Measurements from ENCODE around the gene MYL10.

MYL10 gene

DNA sequence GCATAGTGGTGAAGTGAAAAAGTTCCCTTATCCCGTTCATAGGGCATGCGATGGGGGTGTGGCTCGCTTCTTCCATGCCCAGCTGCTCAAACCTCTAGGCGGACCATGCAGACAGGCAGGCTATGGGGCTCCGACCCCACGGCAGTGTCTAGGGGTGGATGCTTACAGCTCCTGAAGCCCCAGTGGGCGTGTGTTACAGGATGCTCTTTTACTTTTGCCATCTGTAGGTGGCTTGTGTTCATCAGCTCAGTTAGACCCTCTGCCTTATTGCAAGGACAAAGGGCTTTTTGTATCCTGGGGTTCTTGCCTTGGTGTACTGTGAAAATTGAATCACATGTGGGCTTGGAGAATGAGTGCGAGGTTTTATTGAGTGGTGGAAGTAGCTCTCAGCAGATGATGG is at the start of gene MYL10:
Gene MYL10 (minus strand): TSS at position 126 of the 400 bp plus-strand sequence. CDS start 178 bp downstream, outside the sequence.
- DNase-seq (ENCODE audit: extremely low read depth in 1 of 2, low read depth in 1 of 2): no peak

- no peak for DNase-seq (ENCODE audit: extremely low read depth in 1 of 2, low read depth in 1 of 2)
Measured at GRCh38 chr7:101678658-101679057, 49.6 kb upstream of the MYL10 start.

- no peak for DNase-seq (ENCODE audit: extremely low read depth in 1 of 2, low read depth in 1 of 2)
Measured at GRCh38 chr7:101677797-101678479, 48.8 kb upstream of the MYL10 start.

DNA sequence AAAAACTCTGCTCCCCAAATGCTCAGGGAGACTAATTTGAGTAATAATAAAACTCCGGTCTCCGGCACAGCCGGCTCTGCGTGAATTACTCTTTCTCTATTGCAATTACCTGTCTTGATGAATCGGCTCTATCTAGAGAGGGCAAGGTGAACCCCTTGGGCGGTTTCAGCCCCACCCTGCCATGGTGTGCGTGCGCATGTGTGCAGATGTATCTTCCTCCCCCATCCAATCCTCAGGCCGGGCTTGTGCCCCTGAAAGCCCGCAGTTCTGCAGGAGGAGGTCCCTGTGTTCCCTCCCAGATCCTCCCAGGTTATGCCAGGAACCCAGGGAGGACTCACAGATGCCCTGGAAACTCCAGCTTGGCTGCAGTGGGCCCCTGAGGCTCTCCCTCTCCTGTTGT is 48.3 kb upstream of the MYL10 start:
- DNase-seq (ENCODE audit: extremely low read depth in 1 of 2, low read depth in 1 of 2): no peak

- no peak for DNase-seq (ENCODE audit: extremely low read depth in 1 of 2, low read depth in 1 of 2)
Measured at GRCh38 chr7:101676956-101677355, 47.9 kb upstream of the MYL10 start.

GRCh38 chr7:101676062-101676598 is 47.0 kb upstream of the MYL10 start:
- DNase-seq (ENCODE audit: extremely low read depth in 1 of 2, low read depth in 1 of 2): no peak

DNA sequence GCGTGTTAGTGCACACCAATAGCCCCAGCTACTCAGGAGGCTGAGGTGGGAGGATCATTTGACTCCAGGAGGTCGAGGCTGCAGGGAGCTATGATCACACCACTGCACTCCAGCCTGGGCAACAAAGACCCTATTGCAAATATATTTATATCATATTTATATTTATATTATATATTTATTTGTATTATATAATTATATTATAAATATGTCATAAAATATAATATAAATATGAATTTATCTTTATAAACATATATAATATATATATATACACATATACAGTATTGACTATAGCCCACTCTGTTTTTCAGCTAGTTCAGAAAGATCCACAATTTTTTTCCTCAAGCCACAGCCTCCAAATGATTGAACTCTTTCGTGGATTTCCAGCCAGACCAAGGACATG is 45.3 kb upstream of the MYL10 start:
- no peak for DNase-seq (ENCODE audit: extremely low read depth in 1 of 2, low read depth in 1 of 2)

- DNase-seq (ENCODE audit: extremely low read depth in 1 of 2, low read depth in 1 of 2): no peak
Measured at GRCh38 chr7:101673951-101674350, 44.9 kb upstream of the MYL10 start.

DNA sequence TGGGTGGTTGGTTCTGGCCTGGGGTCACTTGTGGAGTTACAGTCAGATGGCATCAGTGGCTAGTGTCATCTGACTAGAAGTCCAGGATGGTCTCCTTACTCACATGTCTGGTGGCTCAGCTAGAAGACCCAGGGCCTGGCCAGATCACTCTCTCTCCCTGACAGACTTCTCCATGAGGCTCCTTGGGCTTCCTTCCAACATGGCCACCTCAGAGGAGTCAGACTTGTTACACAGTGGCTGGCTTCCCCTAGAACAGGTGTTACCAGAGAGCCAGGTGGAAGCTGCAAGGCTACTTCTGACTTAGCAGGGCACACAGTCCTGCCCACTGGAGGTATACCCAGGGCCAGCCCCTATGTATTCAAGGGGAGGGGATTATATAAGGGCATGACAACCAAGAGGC is 44.2 kb upstream of the MYL10 start:
- DNase-seq (ENCODE audit: extremely low read depth in 1 of 2, low read depth in 1 of 2): no peak

DNA sequence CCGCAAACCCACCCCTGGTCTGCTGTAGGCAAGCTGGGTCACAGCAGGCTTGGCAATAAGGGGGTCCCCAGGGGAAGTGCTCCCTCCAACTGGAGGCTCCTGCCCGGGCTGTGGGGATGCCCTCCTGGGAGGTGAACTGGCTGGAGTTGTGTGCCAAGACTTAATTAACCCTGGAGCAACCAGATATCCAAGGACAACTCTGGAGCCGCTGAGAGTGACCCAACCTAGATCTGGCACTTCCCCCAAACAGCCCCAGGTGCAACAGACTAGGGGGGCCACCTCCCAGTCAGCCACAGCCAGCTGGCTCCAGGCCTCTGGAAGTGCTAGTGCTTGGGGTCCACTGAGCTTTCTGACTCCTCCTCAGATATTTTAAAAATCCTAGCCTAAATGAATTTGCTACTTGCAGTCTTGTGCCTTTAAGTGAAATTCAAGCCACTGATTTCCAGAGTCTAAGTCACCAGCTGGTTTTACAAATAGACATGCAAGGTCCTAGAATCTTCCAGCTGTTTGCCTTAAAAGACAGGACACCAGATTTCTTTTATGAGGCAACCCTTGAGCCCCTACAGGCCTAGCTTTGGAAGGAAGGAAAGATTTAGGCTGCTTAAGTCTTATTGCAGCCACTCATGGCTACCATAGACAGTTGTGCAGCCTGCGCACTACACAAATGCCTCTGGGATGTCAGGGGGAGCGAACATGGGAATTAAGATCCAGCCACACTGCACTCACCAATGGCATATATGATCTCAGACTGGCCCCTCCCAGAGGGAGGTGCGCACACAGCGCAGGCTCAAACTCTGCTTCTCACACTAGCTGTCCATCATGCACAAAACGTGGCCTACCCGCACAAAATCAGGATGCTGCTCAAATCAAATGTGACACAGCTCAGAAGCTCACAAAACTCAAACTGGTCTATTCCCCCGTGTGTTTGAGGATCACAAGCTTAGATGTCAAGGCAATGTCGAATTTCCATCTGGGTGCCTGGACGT is 42.6 kb upstream of the MYL10 start:
- DNase-seq (ENCODE audit: extremely low read depth in 1 of 2, low read depth in 1 of 2): no peak

DNA sequence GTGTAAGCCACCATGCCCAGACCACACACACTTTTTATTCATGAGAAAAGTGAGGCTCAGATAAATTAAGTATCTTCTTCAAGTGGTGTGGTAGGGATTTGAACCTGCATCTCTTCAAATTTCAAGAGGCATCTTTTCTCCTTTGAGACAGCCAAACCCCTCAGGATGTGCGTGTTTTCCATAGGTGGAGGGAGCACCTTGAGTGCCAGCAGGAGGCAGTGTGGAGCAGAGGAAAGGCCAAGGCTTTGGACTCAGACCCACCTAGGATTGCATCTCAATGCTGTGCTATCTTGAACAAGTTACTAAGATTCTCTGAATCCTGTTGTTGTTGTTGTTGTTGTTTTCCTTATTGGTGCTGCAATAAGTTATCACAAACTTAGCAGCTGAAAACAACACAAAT is 40.2 kb upstream of the MYL10 start:
- no peak for DNase-seq (ENCODE audit: extremely low read depth in 1 of 2, low read depth in 1 of 2)

DNA sequence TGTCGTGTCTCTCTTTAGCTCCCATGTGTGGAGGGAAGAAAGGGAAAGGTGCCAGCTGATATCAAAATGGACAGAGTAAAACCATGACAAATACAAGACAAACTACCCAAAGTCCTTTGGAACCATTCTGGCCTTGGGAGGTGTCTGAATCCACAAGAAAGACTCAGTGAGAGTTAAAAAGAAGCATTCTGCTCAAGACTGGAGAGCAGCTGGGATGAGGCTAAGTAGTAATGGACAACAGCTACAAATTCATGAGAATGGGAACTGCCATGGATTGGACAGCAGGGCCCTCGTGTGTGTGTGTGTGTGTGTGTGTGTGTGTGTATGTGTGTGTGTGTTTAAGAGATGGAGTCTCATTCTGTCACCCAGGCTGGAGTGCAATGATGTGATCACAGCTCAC is 39.6 kb upstream of the MYL10 start:
- DNase-seq (ENCODE audit: extremely low read depth in 1 of 2, low read depth in 1 of 2): no peak

DNA sequence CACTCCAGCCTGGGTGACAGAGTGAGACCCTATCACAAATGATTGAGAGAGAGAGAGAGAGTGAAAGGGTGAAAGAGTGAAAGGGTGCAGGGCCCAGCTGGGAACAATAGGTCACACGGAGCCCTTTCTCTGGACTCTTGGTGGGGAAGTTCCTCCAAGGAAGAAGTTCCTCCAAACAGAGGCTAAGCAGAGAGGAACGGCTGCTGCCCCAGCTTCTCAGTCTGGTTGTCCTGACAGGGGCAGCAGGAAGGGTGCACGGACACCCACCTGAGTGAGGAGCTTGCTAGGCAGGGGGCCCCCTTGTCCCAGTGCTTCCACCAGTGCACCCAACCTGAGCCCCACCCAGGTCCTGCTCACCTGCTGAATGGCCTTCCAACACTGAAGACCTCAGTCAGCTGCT is 38.8 kb upstream of the MYL10 start:
- no peak for DNase-seq (ENCODE audit: extremely low read depth in 1 of 2, low read depth in 1 of 2)

- no peak for DNase-seq (ENCODE audit: extremely low read depth in 1 of 2, low read depth in 1 of 2)
Measured at GRCh38 chr7:101667399-101667798, 38.3 kb upstream of the MYL10 start.

DNA sequence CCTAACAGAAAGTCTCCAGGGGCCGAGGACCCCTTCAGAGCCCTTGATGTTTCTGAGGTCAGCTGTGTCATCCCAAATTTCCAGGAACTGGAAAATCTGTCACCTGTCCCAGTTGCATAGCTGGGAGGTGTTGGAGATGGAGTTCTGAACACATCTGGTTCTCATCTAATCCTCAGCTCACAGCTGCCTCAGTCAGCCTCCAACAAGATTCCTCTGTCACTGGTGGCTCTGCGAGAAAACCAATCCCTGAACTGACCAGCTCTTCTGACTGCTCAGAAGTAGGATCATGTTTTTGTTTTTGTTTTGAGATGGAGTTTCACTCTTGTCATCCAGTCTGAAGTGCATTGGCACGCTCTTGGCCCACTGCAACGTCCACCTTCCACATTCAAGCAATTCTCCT is 37.6 kb upstream of the MYL10 start:
- no peak for DNase-seq (ENCODE audit: extremely low read depth in 1 of 2, low read depth in 1 of 2)

DNA sequence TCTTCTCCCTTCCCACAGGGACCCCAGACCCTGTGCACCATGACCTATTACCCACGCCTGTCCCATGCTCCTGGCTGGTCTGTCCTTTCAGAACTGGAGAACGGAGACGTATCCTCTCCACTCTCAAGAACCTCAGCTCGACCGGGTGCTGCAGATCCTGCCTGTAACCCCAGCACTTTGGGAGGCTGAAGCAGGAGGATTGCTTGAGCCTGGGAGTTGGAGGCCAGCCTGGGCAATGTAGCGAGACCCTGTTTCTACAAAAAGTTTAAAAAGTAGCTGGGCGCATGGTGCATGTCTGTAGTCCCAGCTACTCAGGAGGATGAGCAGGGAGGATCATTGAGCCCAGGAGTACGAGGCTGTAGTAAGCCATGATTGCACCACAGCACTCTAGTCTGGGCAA is 37.2 kb upstream of the MYL10 start:
- no peak for DNase-seq (ENCODE audit: extremely low read depth in 1 of 2, low read depth in 1 of 2)

- DNase-seq (ENCODE audit: extremely low read depth in 1 of 2, low read depth in 1 of 2): no peak
Measured at GRCh38 chr7:101664893-101665471, 35.9 kb upstream of the MYL10 start.

GRCh38 chr7:101664436-101664835 is 35.3 kb upstream of the MYL10 start:
- no peak for DNase-seq (ENCODE audit: extremely low read depth in 1 of 2, low read depth in 1 of 2)

DNA sequence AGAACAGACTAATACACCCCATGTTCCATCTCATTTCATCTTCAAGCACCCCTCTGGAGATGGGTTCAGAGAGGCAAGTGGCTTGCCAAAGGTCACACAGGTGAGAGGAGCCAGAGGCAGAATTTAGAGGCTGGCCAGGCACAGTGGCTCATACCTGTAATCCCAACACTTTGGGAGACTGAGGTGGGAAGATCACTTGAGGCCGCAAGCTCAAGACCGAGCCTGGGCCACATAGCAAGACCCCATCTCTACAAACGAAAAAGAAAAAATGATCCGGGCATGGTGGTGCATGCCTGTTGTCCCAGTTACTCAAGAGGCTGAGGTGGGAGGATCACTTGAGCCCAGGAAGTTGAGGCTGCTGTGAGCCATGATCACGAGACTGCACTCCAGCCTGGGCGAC is 34.7 kb upstream of the MYL10 start:
- DNase-seq (ENCODE audit: extremely low read depth in 1 of 2, low read depth in 1 of 2): no peak

DNA sequence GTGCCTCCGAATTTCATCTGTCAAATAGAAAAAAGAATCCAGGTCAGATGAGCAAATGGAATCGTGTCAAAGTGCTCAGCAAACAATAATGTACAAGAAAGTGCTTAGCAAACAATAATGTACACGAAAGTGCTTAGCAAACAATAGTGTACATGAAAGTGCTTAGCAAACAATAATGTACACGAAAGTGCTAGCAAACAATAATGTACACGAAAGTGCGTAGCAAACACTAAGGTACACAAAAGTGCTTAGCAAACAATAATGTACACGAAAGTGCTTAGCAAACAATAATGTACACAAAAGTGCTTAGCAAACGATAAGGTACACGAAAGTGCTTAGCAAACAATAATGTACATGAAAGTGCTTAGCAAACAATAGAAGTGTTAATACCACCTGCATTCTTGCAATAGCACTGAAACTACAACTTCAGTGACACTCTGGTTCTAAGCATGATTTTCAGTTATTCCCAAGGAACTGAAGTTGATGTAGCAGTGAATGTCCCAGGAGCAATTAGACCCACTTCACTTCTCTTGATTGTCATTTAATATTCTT is 33.4 kb upstream of the MYL10 start:
- DNase-seq (ENCODE audit: extremely low read depth in 1 of 2, low read depth in 1 of 2): no peak

DNA sequence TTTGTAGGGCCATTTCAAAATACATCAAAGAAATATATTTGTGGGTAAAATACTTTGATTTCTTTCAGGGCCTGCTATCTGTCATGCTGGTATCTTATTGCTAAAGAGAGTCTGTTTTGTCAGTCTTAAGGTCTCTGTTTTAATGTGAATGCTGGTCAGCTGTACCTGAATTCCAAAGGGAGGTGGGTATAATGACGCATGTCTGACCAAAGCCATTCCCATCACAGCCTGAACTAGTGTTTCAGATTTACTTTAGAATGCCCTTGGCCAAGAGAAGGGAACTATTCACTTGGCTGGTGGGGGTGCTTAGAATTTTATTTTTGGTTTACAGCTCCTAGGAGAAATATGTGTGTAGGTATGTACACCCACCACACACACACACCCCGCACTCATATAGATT is 30.6 kb upstream of the MYL10 start:
- no peak for DNase-seq (ENCODE audit: extremely low read depth in 1 of 2, low read depth in 1 of 2)

Measured in stimulated activated CD8-positive, alpha-beta memory T cell treated with anti-CD3 and anti-CD28 coated beads, Interleukin-7, amount 100 ng/mL, for 48 hours (primary cell).